H9 (cell line): ENCODE results near the gene DTNBP1. TPM values are rescaled to one million over a fixed set of nuclear protein-coding genes. Genes with fewer than 3 reads are reported as not detected.

Experiments
- DNase-seq: peaks from one replicate; pipeline ENCODE4 v3.0.0-alpha.2; 2017
- H2AFZ ChIP-seq: one replicate; pipeline ENCODE4 v1.6.1; 2013; ENCODE audit warnings: mild to moderate bottlenecking, low read length, control low read depth, moderate library complexity
- H2AK5ac ChIP-seq: 2 replicates; pipeline ENCODE4 v1.6.1; 2013; ENCODE audit warnings: low read length, control low read depth, mixed read lengths; ENCODE audit not compliant: insufficient read length
- H2BK120ac ChIP-seq: one replicate; pipeline ENCODE4 v1.6.1; 2013; ENCODE audit warnings: low read depth, mild to moderate bottlenecking, low read length, control low read depth, inconsistent platforms; ENCODE audit not compliant: poor library complexity, severe bottlenecking
- H2BK12ac ChIP-seq: 2 replicates; pipeline ENCODE4 v1.6.1; 2013; ENCODE audit warnings: low read length, control low read depth, mixed read lengths, low read depth; ENCODE audit not compliant: insufficient read length
- H2BK15ac ChIP-seq: 2 replicates; pipeline ENCODE4 v1.6.1; 2013; ENCODE audit warnings: low read depth, low read length, control low read depth
- H2BK20ac ChIP-seq: one replicate; pipeline ENCODE4 v1.6.1; 2013; ENCODE audit warnings: low read depth, mild to moderate bottlenecking, low read length, control low read depth, inconsistent platforms; ENCODE audit not compliant: poor library complexity, severe bottlenecking
- H2BK5ac ChIP-seq: 2 replicates; pipeline ENCODE4 v1.6.1; 2013; ENCODE audit warnings: low read length, control low read depth, mixed read lengths; ENCODE audit not compliant: insufficient read length
- H3K14ac ChIP-seq: 2 replicates; pipeline ENCODE4 v1.6.1; 2013; ENCODE audit warnings: low read length, control low read depth; ENCODE audit not compliant: insufficient read depth
- H3K18ac ChIP-seq: 2 replicates; pipeline ENCODE4 v1.6.1; 2013; ENCODE audit warnings: low read depth, mild to moderate bottlenecking, mixed read lengths, low read length, control low read depth; ENCODE audit not compliant: insufficient read length
- H3K23ac ChIP-seq: 2 replicates; pipeline ENCODE4 v1.6.1; 2013; ENCODE audit warnings: low read length, control low read depth, mixed read lengths, low read depth; ENCODE audit not compliant: insufficient read length
- H3K23me2 ChIP-seq: 2 replicates; pipeline ENCODE4 v1.6.1; 2013; ENCODE audit warnings: low read depth, mild to moderate bottlenecking, mixed read lengths, low read length, control low read depth; ENCODE audit not compliant: insufficient read length, poor library complexity, severe bottlenecking
- H3K27ac ChIP-seq: 2 replicates; pipeline ENCODE4 v1.5.1; 2013; ENCODE audit warnings: low read length, control low read depth, mixed read lengths, low read depth; ENCODE audit not compliant: insufficient read length
- H3K27me3 ChIP-seq: 2 replicates; pipeline ENCODE4 v1.6.1; 2013; ENCODE audit warnings: low read length, control low read depth, inconsistent platforms; ENCODE audit not compliant: insufficient read depth
- H3K4ac ChIP-seq: 2 replicates; pipeline ENCODE4 v1.6.1; 2013; ENCODE audit warnings: low read depth, mild to moderate bottlenecking, control low read depth, inconsistent platforms, low read length, moderate library complexity
- H3K4me1 ChIP-seq: 2 replicates; pipeline ENCODE4 v1.6.1; 2013; ENCODE audit warnings: low read length, control low read depth, inconsistent platforms; ENCODE audit not compliant: insufficient read depth
- H3K4me2 ChIP-seq: 2 replicates; pipeline ENCODE4 v1.6.1; 2013; ENCODE audit warnings: low read length, control low read depth, mixed read lengths; ENCODE audit not compliant: insufficient read length, insufficient read depth
- H3K56ac ChIP-seq: 2 replicates; pipeline ENCODE4 v1.6.1; 2013; ENCODE audit warnings: low read depth, mild to moderate bottlenecking, mixed read lengths, low read length, control low read depth; ENCODE audit not compliant: insufficient read length
- H3K79me1 ChIP-seq: 2 replicates; pipeline ENCODE4 v1.6.1; 2013; ENCODE audit warnings: low read depth, mild to moderate bottlenecking, moderate library complexity, low read length, control low read depth, inconsistent platforms; ENCODE audit not compliant: insufficient read depth, poor library complexity, severe bottlenecking
- H3K79me2 ChIP-seq: 2 replicates; pipeline ENCODE4 v1.6.1; 2013; ENCODE audit warnings: low read length, control low read depth, inconsistent platforms; ENCODE audit not compliant: insufficient read depth
- H3K9ac ChIP-seq: 2 replicates; pipeline ENCODE4 v1.6.1; 2013; ENCODE audit warnings: low read length, control low read depth, mixed read lengths; ENCODE audit not compliant: insufficient read length; ENCODE audit errors: extremely low read depth
- H3K9me3 ChIP-seq: one replicate; pipeline ENCODE4 v1.6.1; 2013; ENCODE audit warnings: low read depth, low read length, inconsistent platforms; ENCODE audit not compliant: control insufficient read depth
- H3T11ph ChIP-seq: one replicate; pipeline ENCODE4 v1.6.1; 2013; ENCODE audit warnings: mild to moderate bottlenecking, low read length, control low read depth, inconsistent platforms
- H4K20me1 ChIP-seq: one replicate; pipeline ENCODE4 v1.6.1; 2013; ENCODE audit not compliant: control insufficient read depth, insufficient read length, insufficient read depth
- H4K5ac ChIP-seq: 2 replicates; pipeline ENCODE4 v1.6.1; 2013; ENCODE audit warnings: low read depth, mild to moderate bottlenecking, mixed read lengths, low read length, control low read depth; ENCODE audit not compliant: insufficient read length
- H4K8ac ChIP-seq: replicated peaks from 2 replicates; pipeline ENCODE4 v1.6.1; 2013; ENCODE audit warnings: low read length, control low read depth, mixed read lengths, low read depth; ENCODE audit not compliant: insufficient read length
- H4K91ac ChIP-seq: 2 replicates; pipeline ENCODE4 v1.6.1; 2013; ENCODE audit warnings: low read depth, mild to moderate bottlenecking, moderate library complexity, mixed read lengths, low read length, control low read depth; ENCODE audit not compliant: insufficient read length
- H3K27ac Mint-ChIP-seq, 3 experiments: 2 replicates in 2 of 3; 3 replicates in 1 of 3; pipeline ENCODE4 v1.8.0; 2020 to 2021; ENCODE audit warnings: mixed read lengths in 3 of 3, mild to moderate bottlenecking in 1 of 3, moderate library complexity in 1 of 3
- H3K27me3 Mint-ChIP-seq: 2 replicates; pipeline ENCODE4 v1.8.0; 2021; ENCODE audit warnings: low read depth, mild to moderate bottlenecking, moderate library complexity, mixed read lengths
- H3K36me3 Mint-ChIP-seq, 3 experiments: 2 replicates in 2 of 3; 3 replicates in 1 of 3; pipeline ENCODE4 v1.8.0; 2020 to 2021; ENCODE audit warnings: low read depth in 3 of 3, mixed read lengths in 3 of 3; ENCODE audit not compliant: insufficient read depth in 1 of 3
- H3K4me1 Mint-ChIP-seq, 2 experiments: 2 replicates each; pipeline ENCODE4 v1.8.0; 2020; ENCODE audit warnings: mixed read lengths in 2 of 2
- H3K4me3 Mint-ChIP-seq, 2 experiments: 2 replicates in 1 of 2; 3 replicates in 1 of 2; pipeline ENCODE4 v1.8.0; 2020 to 2021; ENCODE audit warnings: mild to moderate bottlenecking in 2 of 2, mixed read lengths in 2 of 2, moderate library complexity in 1 of 2
- H3K9me3 Mint-ChIP-seq, 2 experiments: 2 replicates in 1 of 2; 3 replicates in 1 of 2; pipeline ENCODE4 v1.8.0; 2020; ENCODE audit warnings: mild to moderate bottlenecking in 2 of 2, mixed read lengths in 2 of 2, moderate library complexity in 1 of 2
- WGBS: extraction: QIAGEN DNeasy Blood & Tissue Kit; methylation state at CpG from one replicate; pipeline ENCODE4 v1.1.7; 2013; ENCODE audit warnings: missing lambda C conversion rate, low lambda C conversion rate, mixed read lengths; ENCODE audit not compliant: insufficient read length; ENCODE audit errors: extremely low coverage; 5-methylcytosine and 5-hydroxymethylcytosine counted together
- total RNA-seq: library from RNA; stranded (reverse); gene quantifications from 2 replicates; pipeline ENCODE4 v1.2.1, GENCODE V29; 2021
- TF ChIP-seq, protein P1 (sequence below): fragments of 200-600 bp; sonication (generic); conservative IDR thresholded peaks from 3 replicates; pipeline ENCODE4 v1.8.0; 2021; ENCODE audit warnings: antibody characterized with exemption, mild to moderate bottlenecking

DTNBP1 gene
- total RNA-seq, 1 experiment from 2014 or later: 12.9 TPM

DNA sequence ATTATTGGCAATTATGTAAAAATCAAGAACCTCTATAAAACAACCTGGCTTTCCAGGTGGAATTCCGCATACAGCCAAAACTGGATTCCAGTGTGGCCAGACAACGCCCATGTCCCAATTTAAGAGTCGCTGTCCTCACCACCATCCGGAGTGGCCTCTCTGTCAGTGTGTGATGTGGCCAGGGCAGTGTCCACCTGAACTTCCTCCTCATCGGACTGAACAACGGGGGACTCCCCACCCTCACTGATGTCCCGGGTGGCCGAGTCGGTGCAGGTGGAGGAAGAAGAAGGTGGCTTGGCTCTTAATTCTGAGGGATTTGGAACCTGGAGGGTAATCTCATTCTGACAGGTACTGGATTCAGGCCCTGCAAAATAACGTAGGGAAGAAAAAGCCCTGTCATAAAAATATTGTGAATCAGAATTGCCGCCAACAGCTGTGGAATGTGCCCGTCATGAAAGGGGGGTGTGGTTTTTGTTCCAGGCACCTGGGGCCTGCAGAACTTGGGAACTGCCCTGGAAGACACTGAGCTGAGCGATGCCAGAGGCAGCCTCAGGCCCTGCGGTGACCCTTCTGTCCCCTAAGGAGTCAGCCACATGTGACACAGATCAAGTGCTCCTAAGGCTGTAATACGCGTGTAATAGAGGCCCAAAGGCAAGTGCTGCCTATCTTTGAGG lies 139.8 kb downstream of the DTNBP1 start:
- WGBS: no CpG with 5 or more reads among the region's 16 CpGs
- Histone ChIP-seq H2BK15ac (0 out of 2 replicates have a peak overlapping the region, but pooled peaks have one; percentile 44), H3K23ac (no peak overlapping the region), H3K79me2 (no peaks in the 10 kb centered on the region), H3K18ac (no peak overlapping the region), H3T11ph (no peak overlapping the region), H3K9ac (no peak overlapping the region), H3K14ac (no peak overlapping the region), H4K91ac (no peak overlapping the region), H3K9me3 (peaks cover 11% of the 10 kb centered on the region), H2BK5ac (no peak overlapping the region), H3K4me1 (no peaks in the 10 kb centered on the region), H3K56ac (no peak overlapping the region), H2BK20ac (no peak overlapping the region), H3K4me2 (no peak overlapping the region), H4K5ac (no peak overlapping the region), H3K4ac (no peak overlapping the region), H3K27me3 (no peaks in the 10 kb centered on the region), H3K79me1 (no peaks in the 10 kb centered on the region), H2AFZ (no peak overlapping the region), H2BK12ac (no peak overlapping the region), H2AK5ac (no peak overlapping the region), H3K23me2 (no peaks in the 10 kb centered on the region), H4K8ac (no peak overlapping the region), H2BK120ac (no peak overlapping the region), H4K20me1 (peaks cover under 1% of the 10 kb centered on the region), H3K27ac (no peak overlapping the region)
- peaks cover 0 to 17% of the 10 kb centered on the region in 2 experiments; a peak in 2 of 4 replicates for H3K4me1 Mint-ChIP-seq
- H3K4me3 Mint-ChIP-seq: no peak overlapping the region
- H3K36me3 Mint-ChIP-seq: peaks cover 76 to 98% (median 91%) of the 10 kb centered on the region in 3 experiments
- TF ChIP-seq, protein P1, sequence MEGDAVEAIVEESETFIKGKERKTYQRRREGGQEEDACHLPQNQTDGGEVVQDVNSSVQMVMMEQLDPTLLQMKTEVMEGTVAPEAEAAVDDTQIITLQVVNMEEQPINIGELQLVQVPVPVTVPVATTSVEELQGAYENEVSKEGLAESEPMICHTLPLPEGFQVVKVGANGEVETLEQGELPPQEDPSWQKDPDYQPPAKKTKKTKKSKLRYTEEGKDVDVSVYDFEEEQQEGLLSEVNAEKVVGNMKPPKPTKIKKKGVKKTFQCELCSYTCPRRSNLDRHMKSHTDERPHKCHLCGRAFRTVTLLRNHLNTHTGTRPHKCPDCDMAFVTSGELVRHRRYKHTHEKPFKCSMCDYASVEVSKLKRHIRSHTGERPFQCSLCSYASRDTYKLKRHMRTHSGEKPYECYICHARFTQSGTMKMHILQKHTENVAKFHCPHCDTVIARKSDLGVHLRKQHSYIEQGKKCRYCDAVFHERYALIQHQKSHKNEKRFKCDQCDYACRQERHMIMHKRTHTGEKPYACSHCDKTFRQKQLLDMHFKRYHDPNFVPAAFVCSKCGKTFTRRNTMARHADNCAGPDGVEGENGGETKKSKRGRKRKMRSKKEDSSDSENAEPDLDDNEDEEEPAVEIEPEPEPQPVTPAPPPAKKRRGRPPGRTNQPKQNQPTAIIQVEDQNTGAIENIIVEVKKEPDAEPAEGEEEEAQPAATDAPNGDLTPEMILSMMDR: no peak
- peak; percentile 47 for DNase-seq
- peak overlapping the region in 1 of 3 experiments; percentile 46; a peak in 2 of 7 replicates for H3K27ac Mint-ChIP-seq
- H3K9me3 Mint-ChIP-seq: peaks cover 14 to 43% of the 10 kb centered on the region in 2 experiments
- H3K27me3 Mint-ChIP-seq: peaks cover 15% of the 10 kb centered on the region
